ENCODE data around the gene ADNP2.

ADNP2 gene

GRCh38 chr18:80088036-80088435 lies 21.0 kb upstream of the ADNP2 start:
- no peak overlapping the region for H3K4me3 ChIP-seq (ENCODE audit: low read length)
- no peak for DNase-seq (ENCODE audit: low read depth)

GRCh38 chr18:80088823-80089222 lies 20.2 kb upstream of the ADNP2 start:
- H3K4me3 ChIP-seq (ENCODE audit: low read length) = no peak overlapping the region
- no peak for TF ChIP-seq CTCF (conservative IDR thresholded peaks at IDR 0.05; ENCODE audit: low read depth, low read length)
- DNase-seq (ENCODE audit: low read depth) = no peak

More at GRCh38 chr18:80088036-80088435, 21.0 kb upstream of the ADNP2 start:
- no peak for TF ChIP-seq CTCF (conservative IDR thresholded peaks at IDR 0.05; ENCODE audit: low read depth, low read length)

- H3K4me3 ChIP-seq (ENCODE audit: low read length) = no peak overlapping the region
- no peak for DNase-seq (ENCODE audit: low read depth)
- no peak for TF ChIP-seq CTCF (conservative IDR thresholded peaks at IDR 0.05; ENCODE audit: low read depth, low read length)
Observed at GRCh38 chr18:80095414-80095813, 13.6 kb upstream of the ADNP2 start.

GRCh38 chr18:80096032-80096565 lies 13.0 kb upstream of the ADNP2 start:
- no peak for TF ChIP-seq CTCF (conservative IDR thresholded peaks at IDR 0.05; ENCODE audit: low read depth, low read length)
- no peak for DNase-seq (ENCODE audit: low read depth)
- H3K4me3 ChIP-seq (ENCODE audit: low read length) = no peak overlapping the region

GRCh38 chr18:80097201-80097600 lies 11.9 kb upstream of the ADNP2 start:
- DNase-seq (ENCODE audit: low read depth) = no peak
- no peak for TF ChIP-seq CTCF (conservative IDR thresholded peaks at IDR 0.05; ENCODE audit: low read depth, low read length)
- H3K4me3 ChIP-seq (ENCODE audit: low read length) = no peak overlapping the region

- no peak for TF ChIP-seq CTCF (conservative IDR thresholded peaks at IDR 0.05; ENCODE audit: low read depth, low read length)
- DNase-seq (ENCODE audit: low read depth) = no peak
- no peak overlapping the region for H3K4me3 ChIP-seq (ENCODE audit: low read length)
Observed at GRCh38 chr18:80103231-80103630, 5.8 kb upstream of the ADNP2 start.

GRCh38 chr18:80104364-80104779 lies 4.7 kb upstream of the ADNP2 start:
- H3K4me3 ChIP-seq (ENCODE audit: low read length) = no peak overlapping the region
- no peak for TF ChIP-seq CTCF (conservative IDR thresholded peaks at IDR 0.05; ENCODE audit: low read depth, low read length)
- no peak for DNase-seq (ENCODE audit: low read depth)
